HG02973 (cell line): ENCODE data around the gene DGCR2.
"Not testable (repeated sequence)": the region's sequence is repeated elsewhere in the genome, so short reads cannot be mapped to it uniquely, and the experiment has no call there.

Experiments
- ATAC-seq: cut with Tn5 transposase; IDR thresholded peaks from one replicate; pipeline ENCODE4 v1.9.1; 2021; ENCODE audit warnings: moderate library complexity; ENCODE audit not compliant: unreplicated experiment

The DGCR2 gene

GRCh38 chr22:19061471-19062138 lies 60.6 kb downstream of the DGCR2 start:
- no peak for ATAC-seq

- no peak for ATAC-seq
Observed at GRCh38 chr22:19060356-19061009, 61.7 kb downstream of the DGCR2 start.

- ATAC-seq = no peak
Observed at GRCh38 chr22:19059481-19060278, 62.5 kb downstream of the DGCR2 start.

- ATAC-seq = no peak
Observed at GRCh38 chr22:19058713-19059451, 63.3 kb downstream of the DGCR2 start.

- no peak for ATAC-seq
Observed at GRCh38 chr22:19057999-19058491, 64.2 kb downstream of the DGCR2 start.

- no peak for ATAC-seq
Observed at GRCh38 chr22:19057539-19057938, 64.7 kb downstream of the DGCR2 start.

GRCh38 chr22:19056951-19057401 lies 65.2 kb downstream of the DGCR2 start:
- ATAC-seq = no peak

- ATAC-seq = no peak
Observed at GRCh38 chr22:19055801-19056200, 66.4 kb downstream of the DGCR2 start.

- ATAC-seq = no peak
Observed at GRCh38 chr22:19052941-19053541, 69.2 kb downstream of the DGCR2 start.

GRCh38 chr22:19051381-19052072 lies 70.7 kb downstream of the DGCR2 start:
- no peak for ATAC-seq

GRCh38 chr22:19050847-19051246 lies 71.4 kb downstream of the DGCR2 start:
- not testable (repeated sequence) for ATAC-seq

- no peak for ATAC-seq
Observed at GRCh38 chr22:19050117-19050516, 72.1 kb downstream of the DGCR2 start.

- ATAC-seq = no peak
Observed at GRCh38 chr22:19048531-19048930, 73.7 kb downstream of the DGCR2 start.

GRCh38 chr22:19047993-19048392 lies 74.2 kb downstream of the DGCR2 start:
- no peak for ATAC-seq

GRCh38 chr22:19046719-19047609 lies 75.2 kb downstream of the DGCR2 start:
- no peak for ATAC-seq

GRCh38 chr22:19046287-19046686 lies 75.9 kb downstream of the DGCR2 start:
- no peak for ATAC-seq

- ATAC-seq = no peak
Observed at GRCh38 chr22:19045094-19045493, 77.1 kb downstream of the DGCR2 start.

GRCh38 chr22:19044381-19044780 lies 77.8 kb downstream of the DGCR2 start:
- no peak for ATAC-seq
